ENCODE data around the gene DCDC1. TPM values are rescaled to one million over a fixed set of nuclear protein-coding genes. Genes with fewer than 3 reads are reported as not detected.

Gene DCDC1
- total and polyA plus RNA-seq, 12 donors, result 0.01 to 0.18 (median 0.09) TPM; not detected in 9

- H3K4me1 ChIP-seq, result peaks cover 0 to 5% (median 0%) of the 10 kb centered on the region in 9 donors
- WGBS, 2 donors, result 59 to 61% methylated on average over 2 of the region's 2 CpGs
- no peak for DNase-seq
- H3K9me3 ChIP-seq, result no peaks in the 10 kb centered on the region
- TF ChIP-seq CTCF (IDR thresholded peaks at IDR 0.05), result no peak
- intact Hi-C loops (cut with DNase I), result loop anchor here in 2 of 10 donors (5.0 to 10.0 kb wide), 2 partner anchors 54 to 58 kb away; no protein-coding TSS in a partner anchor
- H3K36me3 ChIP-seq, result no peaks in the 10 kb centered on the region
- H3K27me3 ChIP-seq, result no peaks in the 10 kb centered on the region
- no peak for ATAC-seq
- H3K27ac ChIP-seq, result no peak overlapping the region
- H3K4me3 ChIP-seq, result no peak overlapping the region
Measured at GRCh38 chr11:30863209-30863608, 506.3 kb downstream of the DCDC1 start.

- 80 to 81% methylated on average over 7 of the region's 7 CpGs for WGBS, 2 donors
- intact Hi-C loops (cut with DNase I), result loop anchor here in 2 of 10 donors (5.0 to 10.0 kb wide), 2 partner anchors 56 to 57 kb away; no protein-coding TSS in a partner anchor
- no peaks in the 10 kb centered on the region for H3K27me3 ChIP-seq
- H3K27ac ChIP-seq, result no peak overlapping the region
- H3K4me3 ChIP-seq, result no peak overlapping the region
- peaks cover 0 to 5% (median 0%) of the 10 kb centered on the region in 9 donors for H3K4me1 ChIP-seq
- no peaks in the 10 kb centered on the region for H3K9me3 ChIP-seq
- no peak for ATAC-seq
- DNase-seq, result no peak
- H3K36me3 ChIP-seq, result no peaks in the 10 kb centered on the region
- no peak for TF ChIP-seq CTCF (IDR thresholded peaks at IDR 0.05)
Measured at GRCh38 chr11:30861531-30861930, 508.0 kb downstream of the DCDC1 start.

- TF ChIP-seq CTCF (IDR thresholded peaks at IDR 0.05), result no peak
- WGBS, 2 donors, result 87 to 92% methylated on average over 7 of the region's 7 CpGs
- no peak overlapping the region for H3K27ac ChIP-seq
- H3K4me3 ChIP-seq, result no peak overlapping the region
- H3K27me3 ChIP-seq, result no peaks in the 10 kb centered on the region
- intact Hi-C loops (cut with DNase I), result loop anchor here in 2 of 10 donors (5.0 to 10.0 kb wide), 2 partner anchors 56 kb away; no protein-coding TSS in a partner anchor
- H3K36me3 ChIP-seq, result no peaks in the 10 kb centered on the region
- ATAC-seq, result no peak
- no peaks in the 10 kb centered on the region for H3K9me3 ChIP-seq
- peaks cover 0 to 5% (median 0%) of the 10 kb centered on the region in 9 donors for H3K4me1 ChIP-seq
- DNase-seq, result no peak
Measured at GRCh38 chr11:30861064-30861463, 508.5 kb downstream of the DCDC1 start.

- 60 to 71% methylated on average over 2 of the region's 2 CpGs for WGBS, 2 donors
Measured at GRCh38 chr11:30860146-30860545, 509.4 kb downstream of the DCDC1 start.

More at GRCh38 chr11:30860146-30860545, 509.4 kb downstream of the DCDC1 start:
- Histone ChIP-seq H3K27ac (no peak overlapping the region), H3K4me3 (no peak overlapping the region), H3K36me3 (no peaks in the 10 kb centered on the region), H3K27me3 (no peaks in the 10 kb centered on the region), H3K9me3 (no peaks in the 10 kb centered on the region), H3K4me1 (peaks cover 0 to 7% (median 0%) of the 10 kb centered on the region in 9 donors)
- no peak for ATAC-seq
- intact Hi-C loops (cut with DNase I), result loop anchor here in 2 of 10 donors (5.0 to 10.0 kb wide), 2 partner anchors 55 to 57 kb away; no protein-coding TSS in a partner anchor
- TF ChIP-seq CTCF (IDR thresholded peaks at IDR 0.05), result no peak
- DNase-seq, result no peak

All from heart right ventricle (tissue), 16 donors.